ENCODE measurements around the gene SON.
"Not testable (repeated sequence)": the region's sequence is repeated elsewhere in the genome, so short reads cannot be mapped to it uniquely, and the experiment has no call there.

The SON gene

GRCh38 chr21:33568448-33568847, 25.6 kb downstream of the SON start:
- DNase-seq = no peak

GRCh38 chr21:33569991-33570390, 27.2 kb downstream of the SON start:
- no peak for DNase-seq

DNA sequence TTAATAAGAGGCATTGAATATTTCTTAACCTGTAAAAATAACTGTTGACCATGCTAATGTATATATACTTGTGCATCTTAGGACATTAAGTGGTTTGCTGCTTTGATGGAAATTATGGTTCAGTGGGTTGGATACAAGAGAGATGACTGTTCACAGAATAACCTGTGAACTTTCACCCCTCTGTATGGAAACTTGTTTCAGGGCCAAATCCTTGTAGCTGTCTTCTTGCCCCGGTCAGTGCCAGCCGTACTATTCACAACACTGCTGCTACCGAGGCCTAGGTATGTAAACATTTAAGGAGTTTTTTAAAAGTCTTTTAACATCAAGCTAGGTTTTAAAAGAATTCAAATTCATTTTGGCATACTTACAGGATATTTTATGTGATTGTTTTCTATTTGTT, 29.5 kb downstream of the SON start:
- no peak for DNase-seq

GRCh38 chr21:33576741-33577141, 33.9 kb downstream of the SON start:
- DNase-seq = not testable (repeated sequence)

DNA sequence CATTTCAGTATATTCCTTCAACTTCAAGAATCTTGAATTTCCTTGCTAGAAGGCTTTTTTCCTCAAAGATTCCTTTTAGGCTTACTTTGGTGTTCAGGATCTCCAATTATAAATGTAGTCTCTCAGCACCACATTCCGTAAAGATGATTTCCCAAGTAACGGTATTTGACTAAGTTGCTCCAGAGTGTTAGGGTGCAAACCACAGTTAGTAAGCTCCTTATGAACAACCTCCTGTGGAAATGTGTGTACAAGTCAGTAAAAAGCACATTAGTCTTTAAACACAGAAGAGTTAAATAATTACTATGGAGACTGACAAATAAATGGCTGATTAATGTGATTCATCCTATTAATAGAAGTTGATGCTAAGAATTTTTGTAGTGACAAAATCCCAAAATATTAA, 35.4 kb downstream of the SON start:
- DNase-seq = no peak

DNA sequence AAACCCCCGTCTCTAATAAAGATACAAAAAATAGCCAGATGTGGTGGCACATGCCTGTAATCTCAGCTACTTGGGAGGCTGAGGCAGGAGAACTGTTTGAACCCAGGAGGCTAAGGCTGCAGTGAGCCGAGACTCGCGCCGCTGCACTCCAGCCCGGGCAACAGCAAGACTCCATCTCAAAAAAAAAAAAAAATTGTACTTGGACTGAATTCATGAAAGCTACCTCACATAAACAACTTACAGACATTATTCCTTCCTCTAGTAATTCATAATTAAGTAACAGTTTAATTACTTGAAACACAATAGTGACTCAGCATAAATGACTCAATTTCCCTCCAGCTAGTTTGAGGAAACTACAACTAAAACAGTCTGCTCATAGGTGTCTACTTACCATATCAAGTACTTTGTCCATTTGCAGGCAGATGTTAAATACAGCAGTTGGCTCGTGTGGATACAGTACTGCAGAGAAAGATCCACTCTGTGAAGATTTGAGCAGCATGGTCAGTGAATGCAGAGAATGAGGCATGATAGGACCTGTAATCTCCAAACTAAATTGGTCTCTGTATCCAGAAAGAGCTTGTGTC, 36.2 kb downstream of the SON start:
- no peak for DNase-seq

DNA sequence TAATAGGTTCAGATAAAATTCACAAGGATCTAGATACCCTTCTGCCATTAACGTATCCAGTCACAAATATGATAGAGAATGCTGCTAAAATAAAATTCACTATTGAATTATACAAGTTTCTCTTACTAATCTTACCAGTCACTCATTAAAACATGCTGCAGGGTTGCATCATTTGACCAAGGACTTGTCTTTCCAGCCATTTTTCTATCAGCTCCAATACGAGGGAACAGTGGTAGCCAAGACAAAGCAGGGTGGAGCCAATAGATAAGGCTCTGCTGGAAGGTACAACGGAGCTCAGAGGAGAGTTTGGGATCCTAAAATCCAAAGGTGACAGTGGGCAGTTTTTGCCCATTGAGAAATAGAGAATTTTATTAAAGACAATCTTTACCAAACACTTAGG, 41.6 kb downstream of the SON start:
- DNase-seq = no peak

- no peak for DNase-seq
Measured at GRCh38 chr21:33586927-33587326, 44.1 kb downstream of the SON start.

- peak in 32 of 56 donors; percentile 5 to 55 (median 38) for DNase-seq
Measured at GRCh38 chr21:33587792-33588484, 45.1 kb downstream of the SON start.

DNA sequence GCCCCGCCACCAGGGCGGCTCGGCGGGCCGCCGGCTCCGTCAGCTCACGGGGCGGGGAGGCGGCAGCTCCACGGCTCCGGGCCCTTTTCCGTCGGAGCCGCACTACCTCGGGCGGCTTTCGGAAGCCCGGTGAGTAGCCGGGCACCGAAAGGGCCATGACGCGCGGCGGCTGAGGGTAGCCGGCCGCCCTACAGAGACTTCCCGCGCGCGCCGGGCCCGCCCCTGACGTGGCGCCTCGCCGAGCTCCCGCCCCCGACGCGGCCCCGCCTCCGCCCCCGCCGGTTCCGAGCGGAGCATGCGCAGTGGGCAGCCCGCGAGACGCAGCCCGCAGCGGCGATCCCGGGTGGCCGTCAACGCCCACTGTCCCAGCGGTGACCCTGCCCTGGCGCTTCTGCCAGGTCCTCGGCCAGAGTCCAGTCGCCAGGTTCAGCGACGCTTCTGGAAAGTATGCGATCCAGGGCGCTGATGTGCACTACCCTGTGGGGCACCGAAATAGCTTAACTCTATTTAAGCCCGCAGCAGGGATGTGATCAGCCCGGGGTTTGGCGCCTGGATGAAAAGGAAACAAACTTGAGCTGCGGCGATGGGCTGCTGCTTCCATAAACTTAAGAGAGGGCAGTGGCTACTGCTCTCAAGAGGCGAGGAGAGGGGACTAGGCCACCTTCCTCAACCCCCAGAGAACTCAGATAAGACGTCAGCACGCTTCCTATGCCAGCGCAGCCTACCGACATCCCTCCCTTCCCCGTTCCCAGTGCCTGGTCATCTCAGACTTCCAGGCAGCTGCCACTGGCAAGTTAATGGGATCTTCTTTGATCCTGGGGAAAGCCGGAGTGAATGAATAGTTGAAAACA, 45.9 kb downstream of the SON start, which contains the start of gene DONSON:
DONSON (minus strand) TSS at position 200 of the 851 bp plus-strand sequence; CDS start at position 157, 43 bp downstream.
- peak in 55 of 56 donors; percentile 21 to 92 (median 79) for DNase-seq

DNA sequence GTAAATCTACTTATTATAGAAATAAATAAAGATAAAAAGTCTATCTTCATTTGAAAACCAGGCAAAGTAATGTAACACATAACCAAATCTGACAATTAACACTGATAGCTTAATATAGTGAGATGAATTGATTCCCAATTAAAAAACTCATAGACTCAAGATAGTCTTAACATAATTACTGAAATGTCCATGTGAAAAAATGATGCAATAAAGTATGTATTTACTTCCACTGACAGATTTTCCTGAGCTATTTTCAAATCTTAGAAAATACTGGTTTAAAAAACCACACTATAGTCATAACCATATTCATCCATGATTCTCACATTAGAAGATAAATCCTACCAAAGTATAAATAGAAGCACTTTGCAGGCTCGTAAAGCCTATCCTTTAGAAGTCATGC, 55.2 kb downstream of the SON start:
- DNase-seq = no peak

DNA sequence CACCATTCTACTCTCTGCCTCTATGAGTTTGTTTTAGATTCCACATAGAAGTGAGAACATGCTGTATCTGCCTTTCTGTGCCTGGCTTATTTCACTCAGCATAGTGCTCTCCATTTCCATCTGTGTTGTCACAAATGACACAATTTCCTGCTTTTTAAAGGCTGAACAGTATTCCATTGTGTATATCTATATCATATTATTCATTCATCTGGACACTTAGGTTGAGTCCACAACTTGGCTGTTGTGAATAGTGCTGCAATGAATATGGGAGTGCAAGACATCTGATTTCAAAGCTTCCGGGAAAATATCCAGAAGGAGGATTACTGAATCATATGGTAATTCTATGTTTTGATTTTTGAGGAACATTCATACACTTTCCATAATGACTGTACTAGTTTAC, 65.7 kb downstream of the SON start:
- no peak for DNase-seq

DNA sequence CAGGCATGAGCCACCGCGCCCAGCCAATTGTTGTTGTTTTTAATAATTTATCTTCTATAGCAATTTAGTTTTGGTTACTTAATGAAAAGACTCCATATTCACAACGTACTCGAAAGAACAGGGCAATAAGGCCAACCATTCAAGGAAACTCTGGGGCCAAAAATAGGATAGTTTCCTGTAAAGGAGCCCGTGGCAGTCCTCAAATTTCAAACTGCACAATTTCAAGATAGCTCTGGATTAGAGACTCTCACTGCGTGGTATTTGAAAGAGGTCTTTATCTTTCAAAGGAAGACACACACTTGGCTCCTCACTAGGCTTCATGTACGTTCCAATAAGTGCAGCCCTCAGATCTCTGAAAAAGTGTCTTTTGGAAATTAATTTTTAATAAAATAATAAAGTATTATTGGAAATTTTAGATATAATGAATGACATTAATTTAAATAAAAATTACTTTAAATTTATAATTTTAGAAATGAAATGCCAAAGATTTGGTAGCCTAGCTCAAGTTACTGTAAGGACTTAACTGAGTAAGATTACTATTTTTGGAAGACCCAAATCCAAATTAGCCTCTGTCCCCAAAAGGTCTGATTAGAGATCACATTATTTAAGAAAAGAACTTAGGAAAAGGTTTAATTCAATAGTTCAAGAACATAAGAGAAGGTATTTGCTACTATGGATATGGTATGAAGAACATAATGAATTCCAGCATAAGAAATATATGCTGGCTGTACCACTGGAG, 68.3 kb downstream of the SON start:
- DNase-seq = no peak

DNA sequence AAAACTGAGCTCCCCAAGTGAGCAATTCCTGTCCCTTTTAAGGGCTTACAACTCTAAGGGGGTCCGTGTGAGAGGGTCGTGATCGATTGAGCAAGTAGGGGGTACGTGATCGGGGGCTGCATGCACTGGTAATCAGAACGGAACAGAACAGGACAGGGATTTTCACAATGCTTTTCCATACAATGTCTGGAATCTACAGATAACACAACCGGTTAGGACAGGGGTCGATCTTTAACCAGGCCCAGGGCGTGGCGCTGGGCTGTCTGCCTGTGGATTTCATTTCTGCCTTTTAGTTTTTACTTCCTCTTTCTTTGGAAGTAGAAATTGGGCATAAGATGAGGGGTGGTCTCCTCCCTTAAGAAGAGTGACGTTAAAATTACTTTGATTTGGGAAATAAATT, 74.7 kb downstream of the SON start:
- DNase-seq = not testable (repeated sequence)

- DNase-seq = no peak
Measured at GRCh38 chr21:33618407-33618806, 75.6 kb downstream of the SON start.

- no peak for DNase-seq
Measured at GRCh38 chr21:33619726-33620125, 76.9 kb downstream of the SON start.

GRCh38 chr21:33622253-33622652, 79.4 kb downstream of the SON start:
- DNase-seq = no peak

DNA sequence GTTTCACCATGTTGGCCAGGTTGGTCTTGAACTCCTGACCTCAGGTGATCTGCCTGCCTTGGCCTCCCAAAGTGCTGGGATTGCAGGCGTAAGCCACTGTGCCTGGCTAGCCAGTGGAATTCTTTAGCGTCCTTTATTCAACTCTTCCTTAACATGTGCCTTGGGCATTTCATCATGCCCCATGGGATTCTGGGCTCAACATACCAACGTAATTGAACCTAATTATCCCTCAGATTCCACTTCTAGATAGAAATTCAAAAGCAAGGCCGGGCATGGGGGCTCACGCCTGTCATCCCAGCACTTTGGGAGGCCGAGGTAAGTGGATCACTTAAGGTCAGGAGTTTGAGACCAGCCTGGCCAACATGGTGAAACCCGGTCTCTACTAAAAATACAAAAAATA, 83.3 kb downstream of the SON start:
- not testable (repeated sequence) for DNase-seq
